Peyer's patch (tissue), 4 donors: ENCODE results near the gene MYL6.
"Not testable (repeated sequence)": the region's sequence is repeated elsewhere in the genome, so short reads cannot be mapped to it uniquely, and the experiment has no call there.

ENCODE experiments used
- POLR2A ChIP-seq, 2 donors: fragments of 450-650 bp; IDR thresholded peaks; one replicate each; pipeline ENCODE4 v1.5.1; 2017; ENCODE audit warnings: antibody characterized with exemption in 2 of 2, mild to moderate bottlenecking in 2 of 2, moderate library complexity in 2 of 2
- TF ChIP-seq, protein P1 (sequence below), 6 experiments: fragments of 450-650 bp in 4 of 6; fragments of 200-600 bp in 2 of 6; sonication (generic) in 1 of 6; IDR thresholded peaks; one replicate each; pipeline ENCODE4 v1.5.1; 2017 to 2019; ENCODE audit warnings: antibody characterized with exemption in 6 of 6, mild to moderate bottlenecking in 3 of 6, moderate library complexity in 1 of 6

DNA sequence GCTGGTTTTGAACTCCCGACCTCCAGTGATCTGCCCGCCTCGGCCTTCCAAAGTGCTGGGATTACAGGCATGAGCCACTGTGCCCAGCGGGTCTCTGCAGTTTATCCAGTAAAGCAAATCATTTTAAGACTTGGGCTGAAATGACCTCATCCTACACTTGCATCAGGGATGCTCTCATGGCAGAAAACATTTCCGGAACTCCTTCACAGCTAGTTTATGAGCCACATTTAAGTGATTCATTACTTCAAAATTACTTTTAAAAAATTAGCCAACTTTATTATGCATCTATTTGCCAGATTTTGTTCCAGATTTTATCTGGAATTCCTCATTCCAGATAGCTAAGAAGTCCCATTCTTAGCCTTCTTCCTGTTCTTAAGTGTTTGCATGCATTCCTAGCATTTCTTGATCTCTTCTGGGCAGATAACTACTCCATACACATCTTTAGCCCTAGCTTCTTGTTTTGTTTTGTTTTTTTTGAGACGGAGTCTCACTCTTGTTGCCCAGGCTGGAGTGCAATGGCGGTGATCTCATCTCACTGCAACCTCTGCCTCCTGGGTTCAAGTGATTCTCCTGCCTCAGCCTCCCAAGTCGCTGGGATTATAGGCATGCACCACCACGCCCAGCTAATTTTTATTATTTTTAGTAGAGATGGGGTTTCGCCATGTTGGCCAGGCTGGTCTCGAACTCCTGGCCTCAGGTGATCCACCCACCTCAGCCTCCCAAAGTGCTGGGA is 38.8 kb downstream of the MYL6 start:
- TF ChIP-seq, protein P1, sequence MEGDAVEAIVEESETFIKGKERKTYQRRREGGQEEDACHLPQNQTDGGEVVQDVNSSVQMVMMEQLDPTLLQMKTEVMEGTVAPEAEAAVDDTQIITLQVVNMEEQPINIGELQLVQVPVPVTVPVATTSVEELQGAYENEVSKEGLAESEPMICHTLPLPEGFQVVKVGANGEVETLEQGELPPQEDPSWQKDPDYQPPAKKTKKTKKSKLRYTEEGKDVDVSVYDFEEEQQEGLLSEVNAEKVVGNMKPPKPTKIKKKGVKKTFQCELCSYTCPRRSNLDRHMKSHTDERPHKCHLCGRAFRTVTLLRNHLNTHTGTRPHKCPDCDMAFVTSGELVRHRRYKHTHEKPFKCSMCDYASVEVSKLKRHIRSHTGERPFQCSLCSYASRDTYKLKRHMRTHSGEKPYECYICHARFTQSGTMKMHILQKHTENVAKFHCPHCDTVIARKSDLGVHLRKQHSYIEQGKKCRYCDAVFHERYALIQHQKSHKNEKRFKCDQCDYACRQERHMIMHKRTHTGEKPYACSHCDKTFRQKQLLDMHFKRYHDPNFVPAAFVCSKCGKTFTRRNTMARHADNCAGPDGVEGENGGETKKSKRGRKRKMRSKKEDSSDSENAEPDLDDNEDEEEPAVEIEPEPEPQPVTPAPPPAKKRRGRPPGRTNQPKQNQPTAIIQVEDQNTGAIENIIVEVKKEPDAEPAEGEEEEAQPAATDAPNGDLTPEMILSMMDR (IDR thresholded peaks at IDR 0.05) = not testable (repeated sequence)
- TF ChIP-seq POLR2A (IDR thresholded peaks at IDR 0.05) = not testable (repeated sequence)
